Amygdala (tissue), 56 donors: ENCODE measurements around the gene KIAA1958.
"Not testable (repeated sequence)": the region's sequence is repeated elsewhere in the genome, so short reads cannot be mapped to it uniquely, and the experiment has no call there.

ENCODE experiments used
- DNase-seq, 56 donors: peaks; one replicate each; lab custom pipeline; 2025; lab: John Stamatoyannopoulos, UW

KIAA1958 gene

GRCh38 chr9:112489039-112489546 lies 2.5 kb downstream of the KIAA1958 start:
- peak in 3 of 56 donors; percentile 14 to 32 (median 21) for DNase-seq

DNA sequence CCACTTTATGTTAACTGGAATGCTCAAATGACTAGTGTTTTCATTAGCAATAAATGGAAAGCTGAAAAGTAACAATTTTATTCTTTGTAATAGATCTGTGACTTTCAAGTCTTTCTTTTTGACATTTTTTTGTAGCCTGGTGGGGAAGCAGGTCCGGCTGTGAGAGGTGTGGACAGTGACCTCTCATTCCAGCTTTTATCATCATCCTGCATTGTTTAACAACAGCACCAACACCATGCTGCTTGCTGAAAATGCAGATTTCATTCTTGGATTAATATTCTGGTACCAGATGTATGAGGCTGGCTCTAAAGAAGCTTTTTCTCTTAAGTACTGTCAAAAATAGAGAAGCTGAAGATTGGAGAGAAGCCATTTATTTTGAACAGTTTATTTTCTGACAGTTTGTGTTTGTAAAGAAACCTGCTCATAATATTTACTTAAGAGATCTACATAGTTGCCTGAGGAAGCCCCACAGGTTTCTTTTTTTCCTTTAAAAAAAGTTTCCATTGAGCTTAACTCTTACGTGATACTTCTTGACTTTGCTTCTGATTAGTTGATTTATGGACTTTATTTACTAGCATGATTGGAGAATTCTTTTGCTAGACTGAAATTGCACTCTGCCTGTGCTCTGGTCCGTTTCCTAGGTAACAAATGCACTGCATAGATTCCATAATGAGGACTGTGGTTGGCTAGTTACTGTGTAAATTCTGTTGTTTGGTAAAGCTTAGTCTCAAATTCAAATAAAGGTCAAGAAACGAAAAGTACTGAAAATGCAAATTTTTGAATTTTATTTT lies 3.4 kb downstream of the KIAA1958 start:
- DNase-seq, result peak in 1 of 56 donors; percentile 1

GRCh38 chr9:112493393-112494137 lies 6.9 kb downstream of the KIAA1958 start:
- DNase-seq, result no peak

- DNase-seq, result no peak
These were observed 7.5 kb downstream of the KIAA1958 start for GRCh38 chr9:112494153-112494552.

GRCh38 chr9:112495614-112496013 lies 9.0 kb downstream of the KIAA1958 start:
- DNase-seq, result no peak

DNA sequence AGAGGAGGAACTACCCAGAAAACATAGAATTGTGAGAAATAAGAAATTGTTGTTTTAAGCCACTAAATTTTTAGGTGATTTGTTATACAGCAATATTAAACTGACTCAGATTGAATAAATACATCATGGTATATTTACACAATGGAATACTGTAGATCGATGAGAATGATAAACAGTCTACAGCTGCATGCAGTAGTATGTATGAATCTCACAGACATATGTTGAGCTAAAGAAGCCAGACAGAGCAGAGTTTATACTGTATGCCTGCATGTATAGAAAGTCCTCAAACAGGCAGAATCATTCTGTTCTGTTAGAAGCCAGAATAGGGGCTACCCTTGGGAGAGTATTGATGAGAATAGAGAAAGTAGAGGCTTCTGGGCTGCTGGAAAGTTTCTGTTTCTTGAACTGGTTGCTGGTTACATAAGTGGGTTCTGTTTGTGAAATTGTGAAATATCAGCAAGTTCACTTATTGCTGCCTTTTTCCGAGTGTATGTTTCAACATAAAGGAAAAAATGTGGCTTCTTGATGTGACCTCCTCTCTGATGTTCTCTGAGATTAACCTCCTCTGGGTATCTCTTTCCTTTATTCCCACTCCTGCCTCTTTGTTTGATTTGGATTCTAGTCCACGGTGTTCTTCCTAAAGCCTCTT lies 9.6 kb downstream of the KIAA1958 start:
- no peak for DNase-seq

DNA sequence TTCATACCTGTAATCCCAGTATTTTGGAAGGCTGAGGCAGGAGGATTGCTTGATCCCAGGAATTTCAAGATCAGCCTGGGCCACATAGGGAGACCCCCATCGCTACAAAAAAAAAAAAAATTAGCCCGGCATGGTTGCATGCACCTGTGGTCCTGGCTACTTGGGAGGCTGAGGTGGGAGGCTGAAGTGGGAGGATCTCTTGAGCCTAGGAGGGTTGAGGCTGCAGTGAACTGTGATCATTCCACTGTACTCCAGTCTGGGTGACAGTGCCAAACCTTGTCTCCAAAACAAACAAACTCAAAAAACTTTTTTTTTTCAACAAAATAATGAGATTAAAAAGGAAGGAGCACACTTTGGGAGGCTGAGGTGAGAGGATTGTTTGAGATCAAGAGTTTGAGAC lies 14.2 kb downstream of the KIAA1958 start:
- DNase-seq, result no peak

DNA sequence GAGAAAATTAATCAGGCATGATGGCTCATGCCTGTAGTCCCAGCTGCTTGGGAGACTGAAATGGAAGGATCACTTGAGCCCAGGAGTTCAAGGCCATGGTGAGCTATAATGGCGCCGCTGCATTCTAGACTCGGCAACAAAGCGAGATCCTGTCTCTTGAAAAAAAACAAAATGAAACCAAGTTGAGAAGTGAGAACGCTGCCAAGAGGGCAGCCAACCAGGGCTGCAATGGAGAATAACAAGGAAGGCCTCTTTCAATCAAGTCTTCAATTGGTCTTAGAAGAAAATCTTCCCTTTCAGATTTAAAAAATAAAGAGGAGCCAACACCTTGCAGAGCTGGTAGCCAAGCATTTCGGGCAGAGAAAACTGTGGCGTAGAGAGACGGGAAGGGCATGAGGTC lies 14.7 kb downstream of the KIAA1958 start:
- peak in 3 of 56 donors; percentile 2 to 13 (median 4) for DNase-seq

DNA sequence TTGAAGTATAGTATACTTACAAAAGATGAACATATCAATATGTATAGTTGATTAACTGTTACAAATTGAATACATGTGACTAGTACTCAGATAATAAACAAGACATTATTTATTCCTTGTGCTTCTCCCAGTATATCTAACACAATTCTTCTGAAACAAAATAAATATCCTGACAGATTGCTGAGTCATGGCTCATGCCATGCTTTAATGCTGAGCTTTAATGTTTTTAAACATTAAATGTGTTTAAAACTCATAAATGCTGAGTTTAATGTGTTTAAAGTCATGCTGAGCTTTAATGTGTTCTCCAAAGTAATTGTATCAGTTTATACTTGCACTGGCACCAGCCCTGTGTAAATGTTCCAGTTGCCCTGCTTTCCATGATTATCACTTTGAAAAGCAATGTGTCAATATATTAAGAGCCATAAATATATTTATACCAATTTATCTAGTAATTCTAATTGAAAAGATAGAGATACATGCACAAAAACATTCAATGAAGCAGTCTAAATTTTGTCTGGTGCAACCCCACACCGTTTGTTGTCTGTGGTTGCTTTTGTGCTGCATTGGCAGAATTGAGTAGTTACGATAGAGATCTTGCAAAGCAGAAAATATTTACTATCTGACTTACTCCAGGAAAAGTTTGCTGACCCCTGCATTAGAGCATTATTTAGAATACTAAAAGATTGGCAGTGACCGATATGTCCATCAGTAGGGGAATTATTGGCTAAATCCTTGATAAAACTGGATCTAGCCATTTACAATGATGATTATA lies 15.7 kb downstream of the KIAA1958 start:
- no peak for DNase-seq

GRCh38 chr9:112503170-112503569 lies 16.5 kb downstream of the KIAA1958 start:
- DNase-seq, result peak in 3 of 56 donors; percentile 1 to 27 (median 21)

DNA sequence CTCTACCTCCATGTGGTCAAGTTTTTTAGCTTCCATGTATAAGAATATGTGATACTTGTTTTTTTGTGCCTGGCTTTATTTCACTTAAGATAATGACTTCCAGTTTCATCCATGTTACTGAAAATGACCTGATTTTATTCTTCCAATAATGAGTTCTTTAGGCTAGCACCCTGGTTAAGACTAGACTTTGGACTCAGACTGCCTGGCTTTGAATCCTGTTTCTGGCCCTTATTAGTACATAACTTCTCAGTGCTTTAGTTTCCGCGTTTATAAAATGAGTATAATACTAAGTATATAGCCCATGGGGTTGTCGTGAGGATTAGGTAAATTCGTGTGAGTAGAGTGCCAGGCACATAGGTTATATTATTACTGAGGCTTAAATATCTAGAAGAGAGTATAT lies 18.5 kb downstream of the KIAA1958 start:
- DNase-seq, result no peak

GRCh38 chr9:112505607-112506006 lies 19.0 kb downstream of the KIAA1958 start:
- DNase-seq, result no peak

- no peak for DNase-seq
These were observed 19.9 kb downstream of the KIAA1958 start for GRCh38 chr9:112506571-112506970.

GRCh38 chr9:112507001-112507680 lies 20.5 kb downstream of the KIAA1958 start:
- DNase-seq, result no peak

DNA sequence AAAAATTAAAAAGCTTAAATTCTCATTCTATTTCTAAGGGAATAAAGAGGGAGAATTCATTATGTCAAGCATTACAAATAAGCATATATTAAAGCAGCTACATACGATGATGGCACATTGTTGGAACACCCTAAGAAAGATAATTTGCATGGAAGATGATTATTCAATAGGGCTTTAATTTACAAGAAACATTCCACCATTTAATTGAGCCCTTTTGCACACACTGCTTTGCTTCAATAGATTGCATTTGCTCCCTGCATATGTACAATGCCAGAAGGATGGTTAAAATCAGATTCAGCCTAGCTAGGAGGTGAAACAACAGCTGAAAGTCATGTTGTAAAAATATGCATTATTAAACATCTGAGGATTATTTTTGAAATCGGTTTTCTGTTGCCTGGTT lies 21.8 kb downstream of the KIAA1958 start:
- DNase-seq, result no peak

DNA sequence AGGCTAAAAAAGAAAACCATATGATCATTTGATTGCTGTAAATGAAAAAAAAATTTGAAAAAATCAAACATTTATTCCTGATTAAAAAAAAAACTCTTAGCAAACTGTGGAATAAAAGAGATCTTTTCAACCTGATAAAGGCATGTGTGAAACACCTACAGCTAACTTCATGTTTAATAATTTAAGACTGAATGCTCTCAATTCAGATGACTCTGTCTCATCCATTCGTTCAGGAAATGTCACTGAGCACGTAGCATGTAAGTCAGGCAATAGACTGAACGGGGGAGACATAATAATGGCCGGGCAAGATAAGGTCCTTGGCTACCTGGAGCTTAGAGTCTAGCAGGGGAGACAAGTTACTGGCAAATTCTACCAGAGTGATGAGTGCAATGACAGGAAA lies 25.8 kb downstream of the KIAA1958 start:
- DNase-seq, result not testable (repeated sequence)

DNA sequence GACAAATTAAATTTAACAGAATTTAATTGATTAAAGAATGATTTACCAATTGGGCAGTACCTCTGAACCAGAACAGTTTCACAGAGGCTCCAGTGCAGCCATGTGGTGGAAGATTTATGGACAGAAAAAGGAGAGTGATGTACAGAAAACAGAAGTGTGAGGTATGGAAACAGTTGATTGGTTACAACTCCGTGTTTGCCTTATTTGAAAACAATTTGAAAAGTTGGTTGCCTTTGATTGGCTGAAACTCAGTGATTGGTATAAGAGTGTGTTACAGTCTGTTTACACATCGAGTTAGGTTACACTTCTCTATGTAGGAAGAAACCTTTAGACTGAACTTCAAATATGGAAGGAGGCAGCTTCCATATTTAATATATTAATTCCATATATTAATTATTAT lies 30.1 kb downstream of the KIAA1958 start:
- no peak for DNase-seq

GRCh38 chr9:112520069-112520468 lies 33.4 kb downstream of the KIAA1958 start:
- DNase-seq, result no peak

DNA sequence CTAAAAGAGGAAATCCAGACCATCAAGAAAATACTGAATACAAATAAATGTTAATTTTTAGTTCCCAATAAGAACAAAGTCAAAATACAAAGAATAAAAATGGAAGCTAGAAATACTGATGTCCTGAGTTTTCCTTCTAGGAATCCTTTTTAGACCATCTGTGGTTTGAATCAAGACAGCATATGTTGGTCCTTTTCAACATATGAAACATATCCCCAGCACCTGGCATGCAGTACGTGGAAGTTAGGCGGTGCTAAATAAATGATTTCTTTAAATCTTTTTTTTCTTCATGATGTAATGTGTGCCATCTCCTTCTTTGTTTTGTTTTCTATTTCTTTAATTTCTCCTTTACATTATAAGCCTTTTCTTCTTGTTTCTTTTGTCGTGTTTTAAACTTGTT lies 34.0 kb downstream of the KIAA1958 start:
- DNase-seq, result no peak

DNA sequence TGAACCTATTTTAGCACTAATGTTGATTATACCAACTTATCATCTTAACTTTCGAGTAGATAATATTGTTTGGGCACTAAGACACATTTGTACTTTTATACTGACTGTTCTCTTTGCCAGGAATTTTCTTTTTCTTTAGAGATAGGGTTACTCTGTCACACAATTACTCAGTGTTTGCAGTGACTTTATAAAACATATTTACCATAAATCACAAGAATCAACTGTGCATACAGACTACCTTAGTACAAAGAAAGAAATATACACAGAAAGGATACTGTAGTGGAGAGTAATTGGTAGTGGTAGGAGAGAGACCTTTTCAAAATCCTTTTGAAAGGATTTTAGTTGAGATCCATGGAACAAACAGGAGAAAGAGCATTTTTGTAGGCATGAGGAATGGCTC lies 40.3 kb downstream of the KIAA1958 start:
- DNase-seq, result no peak
